NB4 (cell line): ENCODE data around the gene PSG6.
"Not testable (repeated sequence)": the region's sequence is repeated elsewhere in the genome, so short reads cannot be mapped to it uniquely, and the experiment has no call there.

Experiments used
- POLR2A ChIP-seq: IDR thresholded peaks from 2 replicates; pipeline ENCODE4 v1.6.1; 2011; ENCODE audit warnings: mild to moderate bottlenecking; ENCODE audit not compliant: insufficient read length; ENCODE audit errors: extremely low read depth
- TF ChIP-seq, protein P1 (sequence below): IDR thresholded peaks from one replicate; pipeline ENCODE4 v1.5.1; 2012; ENCODE audit warnings: low read depth, low read length

- TF ChIP-seq POLR2A, result not testable (repeated sequence)
- TF ChIP-seq, protein P1, sequence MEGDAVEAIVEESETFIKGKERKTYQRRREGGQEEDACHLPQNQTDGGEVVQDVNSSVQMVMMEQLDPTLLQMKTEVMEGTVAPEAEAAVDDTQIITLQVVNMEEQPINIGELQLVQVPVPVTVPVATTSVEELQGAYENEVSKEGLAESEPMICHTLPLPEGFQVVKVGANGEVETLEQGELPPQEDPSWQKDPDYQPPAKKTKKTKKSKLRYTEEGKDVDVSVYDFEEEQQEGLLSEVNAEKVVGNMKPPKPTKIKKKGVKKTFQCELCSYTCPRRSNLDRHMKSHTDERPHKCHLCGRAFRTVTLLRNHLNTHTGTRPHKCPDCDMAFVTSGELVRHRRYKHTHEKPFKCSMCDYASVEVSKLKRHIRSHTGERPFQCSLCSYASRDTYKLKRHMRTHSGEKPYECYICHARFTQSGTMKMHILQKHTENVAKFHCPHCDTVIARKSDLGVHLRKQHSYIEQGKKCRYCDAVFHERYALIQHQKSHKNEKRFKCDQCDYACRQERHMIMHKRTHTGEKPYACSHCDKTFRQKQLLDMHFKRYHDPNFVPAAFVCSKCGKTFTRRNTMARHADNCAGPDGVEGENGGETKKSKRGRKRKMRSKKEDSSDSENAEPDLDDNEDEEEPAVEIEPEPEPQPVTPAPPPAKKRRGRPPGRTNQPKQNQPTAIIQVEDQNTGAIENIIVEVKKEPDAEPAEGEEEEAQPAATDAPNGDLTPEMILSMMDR, result not testable (repeated sequence)
These were observed 19.0 kb downstream of the PSG6 start for GRCh38 chr19:42898656-42899055.
